Skeletal muscle satellite cell (primary cell): Measurements from ENCODE around the gene TIMM8B. TPM values are rescaled to one million over a fixed set of nuclear protein-coding genes. Genes with fewer than 3 reads are reported as not detected.

Experiments
- H3K27me3 ChIP-seq: 2 replicates; pipeline ENCODE4 v1.7.0; 2013; ENCODE audit warnings: low read length; ENCODE audit not compliant: control insufficient read depth, insufficient read depth
- H3K36me3 ChIP-seq: 2 replicates; pipeline ENCODE4 v1.7.0; 2013; ENCODE audit warnings: mild to moderate bottlenecking, control low read depth, low read length; ENCODE audit not compliant: insufficient read depth
- H3K4me1 ChIP-seq: 2 replicates; pipeline ENCODE4 v1.7.0; 2013; ENCODE audit warnings: low read length; ENCODE audit not compliant: control insufficient read depth, insufficient read depth
- H3K4me2 ChIP-seq: 2 replicates; pipeline ENCODE4 v1.7.0; 2013; ENCODE audit warnings: mild to moderate bottlenecking, low read length
- H3K4me3 ChIP-seq: 2 replicates; pipeline ENCODE4 v1.7.0; 2013; ENCODE audit warnings: low read length
- H3K9ac ChIP-seq: 2 replicates; pipeline ENCODE4 v1.7.0; 2013; ENCODE audit warnings: mild to moderate bottlenecking, low read depth, low read length, moderate library complexity
- H3K9me3 ChIP-seq: replicated peaks from 2 replicates; pipeline ENCODE4 v1.7.0; 2013; ENCODE audit warnings: mild to moderate bottlenecking, control low read depth, low read length
- total RNA-seq: library from RNA; depleted of rRNA; stranded (reverse); fragments of >200 nt; gene quantifications from 2 replicates; pipeline ENCODE4 v1.2.3, GENCODE V29; 2012; rRNA removed

TIMM8B gene
- total RNA-seq: 64.2 and 79.6 TPM in 2 replicates

GRCh38 chr11:112086422-112087191 lies at the start of gene TIMM8B, which contains the start of gene SDHD:
Gene TIMM8B (minus strand): TSS chr11:112086756. CDS start chr11:112086723, 33 bp downstream.
Gene SDHD (plus strand): TSS chr11:112086873. CDS start chr11:112086908, 35 bp downstream.
- H3K27me3 ChIP-seq: no peaks in the 10 kb centered on the region
- no peaks in the 10 kb centered on the region for H3K9me3 ChIP-seq
- peak within 1 kb of the TSS; percentile 96 for H3K4me3 ChIP-seq
- peak within 1 kb of the TSS; percentile 90 for H3K9ac ChIP-seq
- H3K4me2 ChIP-seq: peak within 1 kb of the TSS; percentile 90
- H3K36me3 ChIP-seq: peaks cover 68% of the 10 kb centered on the region
- peaks cover 19% of the 10 kb centered on the region for H3K4me1 ChIP-seq

DNA sequence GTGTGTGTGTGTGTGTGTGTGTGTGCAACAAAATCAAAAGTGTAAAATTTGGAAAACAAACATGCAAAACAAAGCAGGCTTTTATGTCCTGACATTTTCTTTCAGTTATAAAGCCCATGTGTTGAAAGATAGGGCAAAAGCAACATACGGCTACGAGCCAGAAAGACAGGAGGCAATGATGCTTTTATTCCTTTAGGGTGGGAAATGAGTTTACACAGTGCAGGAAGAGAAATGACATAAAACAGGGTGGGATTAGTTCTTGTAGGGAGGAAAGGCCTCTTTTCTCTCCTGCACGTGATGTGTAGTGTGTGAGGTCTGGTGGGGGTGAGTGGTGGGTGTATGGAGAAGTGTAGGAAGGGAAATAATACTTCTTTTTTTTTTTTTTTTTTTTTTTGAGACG lies 47.9 kb upstream of the TIMM8B start:
- Histone ChIP-seq H3K4me2 (no peak overlapping the region), H3K9me3 (no peaks in the 10 kb centered on the region), H3K27me3 (no peaks in the 10 kb centered on the region), H3K4me1 (no peaks in the 10 kb centered on the region), H3K9ac (no peak overlapping the region), H3K4me3 (no peak overlapping the region), H3K36me3 (no peaks in the 10 kb centered on the region)

- Histone ChIP-seq H3K36me3 (no peaks in the 10 kb centered on the region), H3K9ac (no peak overlapping the region), H3K9me3 (no peaks in the 10 kb centered on the region), H3K4me1 (peaks cover 9% of the 10 kb centered on the region), H3K4me3 (no peak overlapping the region), H3K27me3 (no peaks in the 10 kb centered on the region), H3K4me2 (no peak overlapping the region)
Observed at GRCh38 chr11:112132737-112133136, 46.2 kb upstream of the TIMM8B start.

DNA sequence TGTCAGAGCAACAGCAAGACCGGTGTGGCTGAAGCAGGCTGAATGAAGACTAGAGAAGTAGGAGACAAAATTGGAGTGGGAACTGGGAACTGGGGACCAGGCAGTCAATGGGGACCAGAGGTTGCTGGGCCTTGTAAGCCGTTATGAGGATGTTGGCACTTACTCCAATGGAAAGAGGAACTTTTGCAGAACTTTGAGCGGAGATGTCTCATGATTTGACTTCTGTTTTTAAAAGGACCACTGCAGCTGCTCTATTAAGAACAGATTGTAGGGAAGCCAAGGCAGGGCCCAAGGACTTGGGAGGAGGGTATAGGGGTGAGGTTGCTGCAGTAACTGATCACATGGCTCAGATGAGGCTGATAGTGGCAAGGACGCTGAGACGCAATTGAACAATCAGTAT lies 43.1 kb upstream of the TIMM8B start:
- H3K27me3 ChIP-seq: no peaks in the 10 kb centered on the region
- H3K4me2 ChIP-seq: no peak overlapping the region
- peaks cover 9% of the 10 kb centered on the region for H3K4me1 ChIP-seq
- H3K9me3 ChIP-seq: no peaks in the 10 kb centered on the region
- no peak overlapping the region for H3K4me3 ChIP-seq
- no peaks in the 10 kb centered on the region for H3K36me3 ChIP-seq
- no peak overlapping the region for H3K9ac ChIP-seq

- peaks cover 9% of the 10 kb centered on the region for H3K4me1 ChIP-seq
- H3K9me3 ChIP-seq: no peaks in the 10 kb centered on the region
- no peaks in the 10 kb centered on the region for H3K27me3 ChIP-seq
- no peak overlapping the region for H3K9ac ChIP-seq
- no peaks in the 10 kb centered on the region for H3K36me3 ChIP-seq
- no peak overlapping the region for H3K4me3 ChIP-seq
- H3K4me2 ChIP-seq: peak overlapping the region; percentile 21
Observed at GRCh38 chr11:112128483-112129121, 42.0 kb upstream of the TIMM8B start.

DNA sequence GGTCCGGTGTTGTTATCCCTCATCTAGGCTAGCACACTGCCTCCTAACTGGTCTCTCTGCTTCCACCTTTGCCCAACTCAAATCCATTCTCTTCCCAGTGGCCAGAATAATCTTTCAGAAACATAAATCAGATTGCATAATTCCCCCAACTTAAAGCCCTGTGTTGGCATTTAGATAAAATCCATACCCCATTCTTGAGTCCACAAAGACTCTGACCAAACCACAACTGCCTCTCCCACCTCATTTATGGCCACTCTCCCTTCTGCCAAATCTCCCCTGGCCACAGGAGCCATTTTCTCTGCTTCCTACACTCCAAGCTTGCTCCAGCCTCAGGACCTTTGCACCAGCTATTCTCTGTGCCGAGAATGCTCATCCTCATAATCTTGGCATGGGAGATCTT lies 40.5 kb upstream of the TIMM8B start:
- Histone ChIP-seq H3K27me3 (no peaks in the 10 kb centered on the region), H3K4me1 (peaks cover 12% of the 10 kb centered on the region), H3K9me3 (no peaks in the 10 kb centered on the region), H3K4me2 (no peak overlapping the region), H3K9ac (no peak overlapping the region), H3K36me3 (no peaks in the 10 kb centered on the region), H3K4me3 (no peak overlapping the region)

- H3K27me3 ChIP-seq: no peaks in the 10 kb centered on the region
- peaks cover 20% of the 10 kb centered on the region for H3K4me1 ChIP-seq
- no peak overlapping the region for H3K9ac ChIP-seq
- H3K36me3 ChIP-seq: no peaks in the 10 kb centered on the region
- H3K9me3 ChIP-seq: no peaks in the 10 kb centered on the region
- H3K4me2 ChIP-seq: no peak overlapping the region
- H3K4me3 ChIP-seq: no peak overlapping the region
Observed at GRCh38 chr11:112123129-112123528, 36.6 kb upstream of the TIMM8B start.

GRCh38 chr11:112121981-112122615 lies 35.5 kb upstream of the TIMM8B start:
- H3K9me3 ChIP-seq: no peaks in the 10 kb centered on the region
- H3K9ac ChIP-seq: no peak overlapping the region
- H3K4me3 ChIP-seq: no peak overlapping the region
- H3K27me3 ChIP-seq: no peaks in the 10 kb centered on the region
- H3K4me2 ChIP-seq: no peak overlapping the region
- no peaks in the 10 kb centered on the region for H3K36me3 ChIP-seq
- H3K4me1 ChIP-seq: peaks cover 20% of the 10 kb centered on the region

GRCh38 chr11:112118176-112118575 lies 31.6 kb upstream of the TIMM8B start:
- Histone ChIP-seq H3K27me3 (no peaks in the 10 kb centered on the region), H3K4me1 (peaks cover 20% of the 10 kb centered on the region), H3K4me2 (no peak overlapping the region), H3K36me3 (no peaks in the 10 kb centered on the region), H3K9me3 (no peaks in the 10 kb centered on the region), H3K4me3 (no peak overlapping the region), H3K9ac (no peak overlapping the region)

DNA sequence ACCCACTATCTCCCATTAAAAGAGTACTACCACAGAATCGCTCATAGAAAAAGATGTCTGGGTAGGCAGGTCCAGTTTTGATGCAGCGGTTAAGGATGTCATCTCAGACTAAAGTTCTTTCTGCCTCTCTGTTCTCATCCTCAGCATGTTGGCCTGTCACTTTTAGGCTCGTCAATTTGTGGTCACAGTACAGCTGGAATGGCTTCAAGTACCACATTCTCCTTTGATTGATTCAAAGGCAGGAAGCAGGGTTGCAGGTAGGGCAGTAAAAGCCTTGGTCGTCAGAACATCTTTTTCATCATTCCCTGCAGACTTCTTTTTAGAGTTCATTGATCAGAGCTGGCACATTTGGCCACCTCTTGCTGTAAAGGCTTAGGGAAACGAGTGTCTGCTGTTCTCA lies 28.8 kb upstream of the TIMM8B start:
- H3K36me3 ChIP-seq: no peaks in the 10 kb centered on the region
- H3K4me3 ChIP-seq: no peak overlapping the region
- peaks cover 12% of the 10 kb centered on the region for H3K4me1 ChIP-seq
- no peak overlapping the region for H3K9ac ChIP-seq
- no peaks in the 10 kb centered on the region for H3K9me3 ChIP-seq
- H3K27me3 ChIP-seq: no peaks in the 10 kb centered on the region
- no peak overlapping the region for H3K4me2 ChIP-seq

DNA sequence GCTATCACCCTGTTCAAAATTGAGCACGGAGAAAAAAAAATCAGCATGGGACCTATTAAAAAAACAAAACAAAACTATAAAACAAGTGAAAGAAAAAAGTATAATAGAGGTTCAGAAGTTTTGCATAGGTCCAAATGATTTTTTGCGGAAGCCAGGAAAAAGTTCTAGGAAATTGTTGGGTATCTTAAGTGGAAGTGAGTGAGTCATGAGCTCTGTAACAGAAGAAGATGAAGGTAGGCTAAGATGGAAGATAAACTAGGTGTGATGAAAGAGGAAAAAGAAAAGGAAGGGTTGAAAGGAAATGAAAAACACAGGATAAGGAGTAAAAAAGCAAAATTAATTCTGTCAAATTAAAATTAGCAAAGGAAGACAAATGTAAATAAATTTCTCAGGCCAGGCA lies 27.9 kb upstream of the TIMM8B start:
- no peak overlapping the region for H3K4me3 ChIP-seq
- no peaks in the 10 kb centered on the region for H3K36me3 ChIP-seq
- peaks cover 3% of the 10 kb centered on the region for H3K4me1 ChIP-seq
- no peaks in the 10 kb centered on the region for H3K27me3 ChIP-seq
- H3K9me3 ChIP-seq: no peaks in the 10 kb centered on the region
- no peak overlapping the region for H3K9ac ChIP-seq
- no peak overlapping the region for H3K4me2 ChIP-seq
